PC-9 (cell line): ENCODE data around the gene TTC22.
A peak's percentile ranks its signal among the peaks of the same experiment; 100 is the strongest.

ENCODE experiments used
- CTCF ChIP-seq: fragments of 200-600 bp; sonication (generic); conservative IDR thresholded peaks from 2 replicates; pipeline ENCODE4 v1.6.1; 2017; ENCODE audit warnings: mixed run types, antibody characterized with exemption, mild to moderate bottlenecking, moderate library complexity
- EZH2 ChIP-seq: fragments of 200-600 bp; sonication (generic); IDR thresholded peaks from 2 replicates; pipeline ENCODE4 v1.8.0; 2017; ENCODE audit warnings: antibody characterized with exemption, low read depth

- peak; percentile 72 for TF ChIP-seq CTCF
- TF ChIP-seq EZH2, result no peak
These were observed 9.1 kb downstream of the TTC22 start for GRCh38 chr1:54791880-54792522.
